Stimulated activated CD4-positive, alpha-beta T cell treated with anti-CD3 and anti-CD28 coated beads, Interleukin-12 subunit alpha, Interleukin-12 subunit beta, amount 100 ng/mL, for 48 hours (primary cell): ENCODE results near the gene NBPF8.
A peak's percentile ranks its signal among the peaks of the same experiment; 100 is the strongest.
"Not testable (repeated sequence)": the region's sequence is repeated elsewhere in the genome, so short reads cannot be mapped to it uniquely, and the experiment has no call there.

Source experiments
- DNase-seq, 3 donors: peaks; one replicate each; pipeline ENCODE4 v3.0.0-alpha.2; 2020; ENCODE audit warnings: low read depth in 2 of 3, low spot score in 1 of 3

NBPF8 gene, protein sequence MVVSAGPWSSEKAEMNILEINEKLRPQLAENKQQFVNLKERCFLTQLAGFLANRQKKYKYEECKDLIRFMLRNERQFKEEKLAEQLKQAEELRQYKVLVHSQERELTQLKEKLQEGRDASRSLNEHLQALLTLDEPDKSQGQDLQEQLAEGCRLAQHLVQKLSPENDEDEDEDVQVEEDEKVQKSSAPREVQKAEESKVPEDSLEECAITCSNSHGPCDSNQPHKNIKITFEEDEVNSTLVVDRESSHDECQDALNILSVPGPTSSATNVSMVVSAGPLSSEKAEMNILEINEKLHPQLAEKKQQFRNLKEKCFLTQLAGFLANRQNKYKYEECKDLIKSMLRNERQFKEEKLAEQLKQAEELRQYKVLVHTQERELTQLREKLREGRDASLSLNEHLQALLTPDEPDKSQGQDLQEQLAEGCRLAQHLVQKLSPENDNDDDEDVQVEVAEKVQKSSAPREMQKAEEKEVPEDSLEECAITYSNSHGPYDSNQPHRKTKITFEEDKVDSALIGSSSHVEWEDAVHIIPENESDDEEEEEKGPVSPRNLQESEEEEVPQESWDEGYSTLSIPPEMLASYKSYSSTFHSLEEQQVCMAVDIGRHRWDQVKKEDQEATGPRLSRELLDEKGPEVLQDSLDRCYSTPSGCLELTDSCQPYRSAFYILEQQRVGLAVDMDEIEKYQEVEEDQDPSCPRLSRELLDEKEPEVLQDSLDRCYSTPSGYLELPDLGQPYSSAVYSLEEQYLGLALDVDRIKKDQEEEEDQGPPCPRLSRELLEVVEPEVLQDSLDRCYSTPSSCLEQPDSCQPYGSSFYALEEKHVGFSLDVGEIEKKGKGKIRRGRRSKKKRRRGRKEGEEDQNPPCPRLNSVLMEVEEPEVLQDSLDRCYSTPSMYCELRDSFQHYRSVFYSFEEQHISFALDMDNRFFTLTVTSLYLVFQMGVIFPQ

DNA sequence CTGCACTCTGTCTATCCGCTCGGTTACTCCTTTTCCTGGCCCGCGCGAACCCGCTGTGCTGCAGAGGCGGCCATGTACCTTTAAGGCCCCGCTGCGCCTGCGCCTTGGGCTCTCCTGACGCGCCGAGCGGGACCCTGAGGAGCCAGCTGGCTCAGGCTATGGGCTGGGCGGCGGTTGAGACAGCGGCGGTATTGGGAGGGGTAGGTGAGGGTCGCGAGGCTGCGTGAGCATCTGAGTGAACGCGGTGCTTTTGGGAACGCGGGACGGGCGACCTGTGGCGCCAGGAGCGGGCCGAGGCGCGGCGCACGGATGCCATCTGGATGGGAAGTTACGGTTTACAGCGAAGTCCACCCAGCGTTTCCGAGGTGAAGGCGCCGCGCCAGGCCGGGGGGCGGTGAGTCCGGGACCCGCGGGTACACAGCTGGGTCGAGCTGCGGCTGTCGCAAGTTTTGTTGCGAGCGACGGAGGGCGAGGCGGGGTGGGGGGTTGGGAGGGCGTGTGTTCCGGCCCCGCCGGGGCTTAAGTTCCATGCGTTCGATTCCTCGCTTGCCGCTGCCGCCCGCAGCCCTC is at the start of gene NBPF8:
NBPF8 (plus strand) TSS at position 125 of the 570 bp plus-strand sequence. CDS start 21,488 bp downstream, outside the sequence.
- peak; percentile 51 to 71 (median 54) for DNase-seq

DNA sequence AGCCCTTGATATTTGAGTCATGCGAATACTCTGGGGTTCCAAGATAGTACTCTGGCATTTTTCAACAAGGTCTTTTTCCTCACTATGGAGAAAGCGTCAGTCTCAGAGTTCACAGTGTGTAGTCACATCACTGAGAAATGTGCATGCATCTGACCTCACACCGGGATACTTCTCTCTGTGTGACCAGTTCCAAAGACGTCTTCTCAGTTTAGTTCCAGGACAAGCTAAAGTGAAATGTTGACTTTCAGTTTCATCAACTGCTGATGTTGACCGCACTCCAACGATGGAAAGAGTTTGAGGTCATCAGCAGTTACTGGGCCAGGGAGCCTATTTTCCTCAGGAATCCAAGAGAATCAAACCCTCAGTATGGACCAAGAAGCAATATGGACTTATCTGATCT is 47.1 kb upstream of the NBPF8 start:
- not testable (repeated sequence) for DNase-seq

DNA sequence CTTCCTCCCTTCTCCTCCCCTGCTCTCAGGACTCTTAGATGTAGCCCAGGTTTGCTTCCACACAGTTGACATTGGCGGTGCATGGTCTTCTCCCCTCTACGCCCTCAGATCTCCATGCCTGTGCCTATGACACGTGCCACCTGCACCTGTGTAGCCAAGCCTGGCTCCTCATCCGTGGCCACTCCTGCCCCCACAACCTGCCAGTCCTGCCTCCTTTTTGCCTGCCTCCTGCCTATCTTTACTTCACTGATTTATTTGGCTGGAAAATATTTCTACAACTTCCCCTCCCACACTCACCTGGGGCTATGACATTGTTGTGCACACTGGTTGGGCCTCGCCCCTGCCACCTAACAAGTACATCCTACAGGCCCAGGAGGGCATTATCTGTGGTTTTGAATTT is 28.2 kb upstream of the NBPF8 start:
- not testable (repeated sequence) for DNase-seq

DNA sequence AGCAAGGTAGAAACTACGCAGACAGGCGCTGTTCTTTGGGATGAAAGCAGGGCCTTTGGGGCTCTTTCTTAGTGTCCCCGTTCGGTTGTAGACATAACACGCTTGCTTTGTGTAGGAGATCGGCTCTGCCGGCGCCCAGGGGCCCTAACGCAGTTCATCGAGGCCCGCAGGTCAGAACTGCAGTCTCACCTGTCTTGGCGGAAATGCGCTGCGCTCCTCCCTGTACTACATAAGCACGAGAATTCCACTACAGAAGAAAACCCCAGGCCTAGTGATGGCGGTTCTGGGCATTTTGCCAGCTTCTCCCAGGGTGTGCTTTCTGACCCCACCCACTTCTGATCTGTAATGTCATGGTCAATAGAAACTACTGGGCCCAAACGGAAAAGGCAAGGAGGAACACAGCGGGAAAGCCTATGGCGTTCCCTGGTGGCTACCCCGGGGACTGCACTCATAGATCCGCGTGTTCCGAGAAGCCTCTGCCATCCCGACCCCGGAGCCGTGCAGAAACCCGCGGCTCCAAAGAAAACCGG is 26.2 kb upstream of the NBPF8 start:
- peak in 1 of 3 donors; percentile 15 for DNase-seq

DNA sequence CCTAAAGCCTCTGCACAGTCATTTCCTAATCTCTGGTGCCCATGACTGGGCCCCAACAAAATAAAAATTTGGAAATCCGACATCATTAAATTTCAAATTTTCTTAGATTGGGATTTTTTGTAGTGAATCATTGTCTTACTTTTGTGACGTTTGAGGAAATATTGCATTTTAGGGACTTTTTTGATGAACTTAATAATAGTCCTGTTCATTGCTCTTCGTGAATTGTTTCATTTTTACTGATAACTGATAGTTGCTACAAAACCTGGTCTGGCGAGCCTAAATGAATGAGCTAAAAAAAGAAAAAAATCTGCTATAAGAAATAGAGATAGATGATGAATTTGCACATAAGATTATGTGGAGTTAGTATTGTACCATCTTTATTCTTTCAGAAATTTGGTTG is 23.5 kb upstream of the NBPF8 start:
- not testable (repeated sequence) for DNase-seq

DNA sequence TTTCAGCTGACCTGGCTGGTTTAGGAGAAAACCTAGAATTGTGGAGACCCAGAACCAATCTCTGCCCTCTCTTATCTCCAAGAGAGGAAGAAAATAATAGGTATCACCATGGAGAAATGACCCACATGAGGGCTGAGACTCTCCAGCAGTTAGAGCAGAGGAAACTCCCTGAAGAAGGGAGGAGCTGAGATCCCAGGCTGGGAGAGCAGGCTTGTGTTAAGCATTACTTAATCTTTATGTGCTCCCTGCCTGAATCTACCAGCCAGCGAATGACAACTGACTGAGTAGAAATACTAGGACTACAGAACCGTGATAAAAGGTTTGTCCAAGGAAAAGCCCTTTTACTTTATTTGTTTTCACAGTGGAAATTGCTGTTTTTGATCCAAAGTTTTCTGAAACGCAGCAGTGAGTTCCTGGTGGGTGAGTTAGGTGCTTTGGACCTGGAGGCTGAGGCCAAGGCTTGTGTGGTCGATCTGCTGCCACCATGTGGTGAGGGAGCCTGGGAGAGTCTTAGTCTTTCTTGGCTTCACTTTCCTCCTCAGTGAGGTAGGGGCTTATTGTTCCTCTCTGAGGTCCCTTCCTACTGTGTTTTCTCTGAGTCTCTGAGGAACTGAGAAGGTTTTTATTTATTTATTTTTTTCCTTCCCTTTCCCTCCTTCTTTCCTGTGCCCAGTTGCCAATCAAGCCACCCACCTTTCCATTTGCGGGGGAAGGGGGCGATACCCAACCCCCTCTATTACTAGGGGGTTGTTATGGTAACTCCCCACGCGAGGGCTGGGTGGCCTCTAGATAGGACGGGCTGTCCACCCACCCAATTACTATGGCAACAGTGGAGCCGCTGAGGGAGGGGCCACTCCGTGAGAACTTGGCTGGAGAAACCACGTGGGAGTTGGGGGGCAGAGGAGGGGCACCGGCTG is 21.3 kb upstream of the NBPF8 start:
- DNase-seq, result not testable (repeated sequence)

DNA sequence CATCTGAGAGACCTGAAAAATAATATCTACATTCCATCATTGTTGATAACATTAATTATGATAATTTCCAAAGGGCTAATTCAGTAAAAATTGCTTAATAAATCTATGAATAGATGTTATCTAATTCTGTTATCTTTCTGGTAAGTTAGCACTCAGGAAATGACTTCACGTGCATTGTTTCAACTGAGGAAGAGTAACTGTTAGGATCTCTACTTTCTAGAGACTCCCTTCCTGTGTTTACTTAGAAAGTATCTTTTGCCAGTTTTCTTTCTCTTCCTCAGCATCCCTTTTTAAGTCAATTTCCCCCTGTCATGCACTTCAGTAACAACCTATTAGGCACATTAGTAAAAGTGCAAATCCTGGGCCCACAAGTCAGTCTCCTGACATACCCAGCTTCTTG is 9.5 kb upstream of the NBPF8 start:
- DNase-seq, result not testable (repeated sequence)

DNA sequence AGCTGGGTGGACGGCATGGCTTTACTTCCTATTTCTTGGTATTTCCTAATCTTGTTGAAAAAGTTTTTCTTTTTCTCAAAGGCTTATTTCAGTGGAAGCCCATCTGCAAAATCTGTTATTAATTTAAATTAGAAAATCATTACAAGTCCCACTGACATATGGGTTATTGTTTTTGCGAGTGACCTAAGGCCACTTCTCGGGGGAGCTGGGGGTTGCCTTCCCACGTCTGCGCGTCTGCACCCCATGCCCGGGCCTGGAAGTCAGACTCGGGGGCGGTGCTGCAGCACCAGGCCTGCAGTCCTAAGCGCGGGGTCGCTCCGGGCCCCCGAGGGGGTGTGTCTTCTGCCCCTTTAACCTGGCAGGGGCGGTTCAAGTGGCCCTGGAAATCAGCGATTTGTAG is 384 bp upstream of the NBPF8 start:
- DNase-seq, result not testable (repeated sequence)

DNA sequence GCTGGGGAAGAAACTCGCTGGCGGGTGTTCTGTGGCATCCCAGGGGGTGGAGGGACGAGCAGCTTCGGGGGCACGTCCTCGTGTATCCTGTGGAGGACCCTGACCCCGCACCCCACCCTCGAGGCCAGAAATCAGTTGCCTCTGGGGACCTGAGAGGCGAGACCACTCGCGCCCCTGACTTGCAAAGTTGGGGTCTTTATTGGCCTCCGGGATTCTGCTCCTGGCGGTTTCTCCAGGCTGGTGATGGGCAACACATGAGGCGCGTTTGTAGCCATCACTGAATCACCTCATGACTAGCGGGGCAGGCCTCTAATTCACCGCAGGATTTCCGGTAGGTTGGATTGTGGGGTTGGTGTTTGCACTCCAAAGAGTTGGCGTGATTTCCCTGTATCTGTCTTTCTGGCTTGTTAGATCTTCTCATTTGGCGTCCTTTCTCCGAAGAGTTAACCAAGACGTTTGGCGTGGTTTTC is 692 bp downstream of the NBPF8 start:
- peak; percentile 4 to 28 (median 7) for DNase-seq

DNA sequence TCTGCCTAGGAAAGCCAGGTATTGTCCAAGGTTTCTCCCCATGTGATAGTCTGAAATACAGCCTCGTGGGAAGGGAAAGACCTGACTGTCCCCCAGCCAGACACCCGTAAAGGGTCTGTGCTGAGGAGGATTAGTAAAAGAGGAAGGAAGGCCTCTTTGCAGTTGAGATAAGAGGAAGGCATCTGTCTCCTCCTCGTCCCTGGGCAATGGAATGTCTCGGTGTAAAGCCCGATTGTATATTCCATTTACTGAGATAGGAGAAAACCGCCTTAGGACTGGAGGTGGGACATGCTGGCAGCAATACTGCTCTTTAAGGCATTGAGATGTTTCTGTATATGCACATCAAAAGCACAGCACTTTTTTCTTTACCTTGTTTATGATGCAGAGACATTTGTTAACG is 10.2 kb downstream of the NBPF8 start:
- DNase-seq, result not testable (repeated sequence)

DNA sequence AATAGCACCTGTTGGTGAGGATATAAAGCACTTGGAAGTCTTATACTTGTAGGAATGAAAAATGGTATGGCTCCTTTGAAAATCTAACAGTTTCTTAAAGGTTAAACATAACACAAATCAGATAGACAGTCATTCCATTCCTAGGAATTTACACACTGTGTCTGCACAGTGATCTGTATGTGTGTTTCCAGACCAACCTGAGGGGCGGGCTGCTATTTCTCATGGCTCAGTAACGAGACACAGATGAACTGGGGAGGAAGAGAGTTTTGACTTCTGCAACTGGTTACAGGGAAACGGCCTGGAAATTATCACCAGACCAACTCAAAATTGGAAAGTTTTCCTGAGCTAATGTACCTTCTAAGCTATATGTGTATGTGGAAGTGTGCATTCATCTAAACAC is 16.8 kb downstream of the NBPF8 start:
- not testable (repeated sequence) for DNase-seq

DNA sequence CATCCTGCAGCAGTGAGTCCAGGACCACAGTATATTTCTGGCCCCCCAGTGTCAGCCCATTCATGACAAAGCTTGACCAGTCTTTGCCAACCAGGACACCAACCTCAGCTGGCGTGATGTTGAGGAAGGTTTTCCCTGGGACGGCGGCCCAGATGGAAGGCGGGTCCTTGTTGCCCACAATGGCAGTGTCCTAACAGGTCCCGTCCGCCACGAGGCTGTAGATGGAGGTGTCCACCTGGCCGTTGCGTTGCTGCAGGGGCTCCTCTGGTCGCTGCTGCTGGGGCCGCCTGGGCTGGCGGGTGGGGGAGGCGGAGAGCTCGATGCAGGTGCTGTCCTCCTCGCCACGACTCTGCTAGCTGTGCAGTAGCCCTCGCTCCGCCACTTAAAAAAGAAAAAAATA is 19.0 kb downstream of the NBPF8 start:
- DNase-seq, result not testable (repeated sequence)

DNA sequence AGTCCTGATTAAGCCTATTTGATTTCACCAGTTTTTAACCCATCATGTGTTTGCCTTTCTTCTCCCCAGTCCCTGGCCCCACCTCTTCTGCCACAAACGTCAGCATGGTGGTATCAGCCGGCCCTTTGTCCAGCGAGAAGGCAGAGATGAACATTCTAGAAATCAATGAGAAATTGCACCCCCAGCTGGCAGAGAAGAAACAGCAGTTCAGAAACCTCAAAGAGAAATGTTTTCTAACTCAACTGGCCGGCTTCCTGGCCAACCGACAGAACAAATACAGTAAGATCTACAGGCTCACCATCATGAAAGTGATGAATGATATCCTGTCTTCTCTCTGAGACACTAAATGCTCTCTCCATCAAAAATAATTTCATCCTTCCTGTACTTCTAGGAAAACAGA is 34.3 kb downstream of the NBPF8 start:
- DNase-seq, result not testable (repeated sequence)
